NCI-H748 (cell line): ENCODE measurements around the gene SLC38A10.

Experiments used
- DNase-seq: peaks from one replicate; lab custom pipeline; 2025; ENCODE audit not compliant: unreplicated experiment; lab: John Stamatoyannopoulos, UW

SLC38A10 gene

GRCh38 chr17:81244358-81245023, 50.6 kb downstream of the SLC38A10 start:
- no peak for DNase-seq

- no peak for DNase-seq
These were observed 51.8 kb downstream of the SLC38A10 start for GRCh38 chr17:81243333-81243664.

- no peak for DNase-seq
These were observed 52.4 kb downstream of the SLC38A10 start for GRCh38 chr17:81242421-81243332.

- peak; percentile 45 for DNase-seq
These were observed 53.3 kb downstream of the SLC38A10 start for GRCh38 chr17:81241648-81242420.

GRCh38 chr17:81241203-81241602, 53.9 kb downstream of the SLC38A10 start:
- DNase-seq, result no peak

- no peak for DNase-seq
These were observed 54.3 kb downstream of the SLC38A10 start for GRCh38 chr17:81240761-81241160.

GRCh38 chr17:81239714-81240555, 55.2 kb downstream of the SLC38A10 start:
- no peak for DNase-seq

- DNase-seq, result peak; percentile 98
These were observed 56.0 kb downstream of the SLC38A10 start, which contains the start of the genes NDUFAF8 and TEPSIN for GRCh38 chr17:81238815-81239713. Gene NDUFAF8 (plus strand): TSS chr17:81239318. CDS start chr17:81239364, 46 bp downstream. Gene TEPSIN (minus strand): TSS chr17:81239055. CDS start chr17:81239033, 22 bp downstream.

- no peak for DNase-seq
These were observed 56.7 kb downstream of the SLC38A10 start for GRCh38 chr17:81238490-81238814.

- DNase-seq, result peak; percentile 45
These were observed 57.3 kb downstream of the SLC38A10 start for GRCh38 chr17:81237591-81238489.

GRCh38 chr17:81236784-81237183, 58.3 kb downstream of the SLC38A10 start:
- no peak for DNase-seq

GRCh38 chr17:81235822-81236740, 59.0 kb downstream of the SLC38A10 start:
- DNase-seq, result no peak

GRCh38 chr17:81234940-81235821, 59.9 kb downstream of the SLC38A10 start:
- no peak for DNase-seq

- no peak for DNase-seq
These were observed 60.6 kb downstream of the SLC38A10 start for GRCh38 chr17:81234506-81234855.

GRCh38 chr17:81233811-81234505, 61.1 kb downstream of the SLC38A10 start:
- no peak for DNase-seq

- DNase-seq, result no peak
These were observed 61.8 kb downstream of the SLC38A10 start for GRCh38 chr17:81233316-81233715.
